SK-N-SH treated with all-trans-retinoic acid at 6 μM for 48 hours (cell line): Measurements from ENCODE around the gene CACNA1G.

Experiments used
- ATAC-seq: fragments of 200-7000 bp; cut with Tn5 transposase; 3 replicates; pipeline ENCODE4 v1.9.1; 2020; ENCODE audit warnings: mild to moderate bottlenecking, moderate library complexity
- ARNTL ChIP-seq: fragments of 450-650 bp; formaldehyde crosslinking; IDR thresholded peaks from 2 replicates; pipeline ENCODE4 v1.5.0; 2020; ENCODE audit warnings: low read depth, mild to moderate bottlenecking, moderate library complexity, borderline replicate concordance
- BACH2 ChIP-seq: fragments of 250-450 bp; sonication (Bioruptor Pico); IDR thresholded peaks from 2 replicates; pipeline ENCODE4 v1.9.0; 2021; ENCODE audit warnings: mild to moderate bottlenecking, borderline replicate concordance
- CSDC2 ChIP-seq: fragments of 250-450 bp; sonication (Bioruptor Pico); IDR thresholded peaks from 2 replicates; pipeline ENCODE4 v1.5.0; 2020; ENCODE audit warnings: mild to moderate bottlenecking, moderate library complexity
- GLIS3 ChIP-seq: fragments of 250-450 bp; sonication (Bioruptor Pico); IDR thresholded peaks from 2 replicates; pipeline ENCODE4 v1.5.0; 2020; ENCODE audit warnings: mild to moderate bottlenecking, moderate library complexity
- ISL1 ChIP-seq: fragments of 250-450 bp; sonication (Bioruptor Pico); IDR thresholded peaks from 2 replicates; pipeline ENCODE4 v2.1.2; 2022; ENCODE audit warnings: mild to moderate bottlenecking, moderate library complexity
- OSR1 ChIP-seq: fragments of 250-450 bp; sonication (Bioruptor Pico); IDR thresholded peaks from 2 replicates; pipeline ENCODE4 v1.8.0; 2022; ENCODE audit warnings: moderate library complexity, mild to moderate bottlenecking, inconsistent platforms
- PPARA ChIP-seq: fragments of 250-450 bp; sonication (Bioruptor Pico); IDR thresholded peaks from 2 replicates; pipeline ENCODE4 v1.5.0; 2020; ENCODE audit warnings: mild to moderate bottlenecking, borderline replicate concordance
- SNAI2 ChIP-seq: fragments of 250-450 bp; sonication (Bioruptor Pico); IDR thresholded peaks from 2 replicates; pipeline ENCODE4 v1.5.0; 2020; ENCODE audit warnings: mild to moderate bottlenecking, moderate library complexity
- TCF4 ChIP-seq: fragments of 250-450 bp; sonication (Bioruptor Pico); IDR thresholded peaks from 2 replicates; pipeline ENCODE4 v1.8.0; 2021; ENCODE audit warnings: mild to moderate bottlenecking, moderate library complexity, borderline replicate concordance
- TOX ChIP-seq: fragments of 250-450 bp; sonication (Bioruptor Pico); IDR thresholded peaks from 2 replicates; pipeline ENCODE4 v1.8.0; 2021; ENCODE audit warnings: mild to moderate bottlenecking, moderate library complexity, borderline replicate concordance
- ZC3H10 ChIP-seq: fragments of 250-450 bp; sonication (Bioruptor Pico); IDR thresholded peaks from 2 replicates; pipeline ENCODE4 v1.5.1; 2021; ENCODE audit warnings: mild to moderate bottlenecking, moderate library complexity
- ZFP3 ChIP-seq: fragments of 250-450 bp; sonication (Bioruptor Pico); IDR thresholded peaks from 2 replicates; pipeline ENCODE4 v1.5.0; 2020; ENCODE audit warnings: mild to moderate bottlenecking, moderate library complexity
- ZFP30 ChIP-seq: fragments of 450-650 bp; formaldehyde crosslinking; IDR thresholded peaks from 2 replicates; pipeline ENCODE4 v1.5.0; 2022; ENCODE audit warnings: mild to moderate bottlenecking, moderate library complexity
- ZNF565 ChIP-seq: fragments of 450-650 bp; formaldehyde crosslinking; conservative IDR thresholded peaks from 2 replicates; pipeline ENCODE4 v1.5.0; 2020; ENCODE audit warnings: low read depth, mild to moderate bottlenecking, moderate library complexity
- ZNF70 ChIP-seq: fragments of 450-650 bp; formaldehyde crosslinking; IDR thresholded peaks from 2 replicates; pipeline ENCODE4 v1.5.0; 2020; ENCODE audit warnings: mild to moderate bottlenecking, moderate library complexity
- ZNF8 ChIP-seq: fragments of 450-650 bp; formaldehyde crosslinking; IDR thresholded peaks from 2 replicates; pipeline ENCODE4 v1.5.0; 2020; ENCODE audit warnings: mild to moderate bottlenecking, moderate library complexity
- TF ChIP-seq, protein P1 (sequence below): fragments of 250-450 bp; sonication (Bioruptor Pico); IDR thresholded peaks from 2 replicates; pipeline ENCODE4 v1.8.0; 2020; ENCODE audit warnings: mild to moderate bottlenecking, moderate library complexity, borderline replicate concordance
- TF ChIP-seq, protein P2 (sequence below): fragments of 250-450 bp; sonication (Bioruptor Pico); IDR thresholded peaks from 2 replicates; pipeline ENCODE4 v1.5.0; 2020; ENCODE audit warnings: mild to moderate bottlenecking, moderate library complexity

Gene CACNA1G

DNA sequence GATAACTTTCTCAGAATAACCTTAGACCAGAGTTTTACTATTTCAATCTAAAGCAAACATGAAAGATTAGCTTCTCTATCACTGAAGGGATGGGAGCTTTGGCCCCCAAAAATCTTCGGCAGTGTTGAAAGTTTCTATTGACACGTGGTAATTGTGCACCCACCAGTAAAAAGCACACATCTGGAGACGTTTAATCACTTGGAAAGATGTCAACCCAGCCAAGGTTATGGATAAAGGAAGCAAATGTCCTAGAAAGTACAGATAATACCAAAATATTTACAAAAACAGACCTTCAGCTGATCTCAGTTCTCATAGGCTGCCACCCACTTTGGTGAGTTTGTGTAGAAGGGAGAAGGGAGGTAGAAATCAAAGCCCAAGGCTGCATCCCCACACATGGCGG is 47.0 kb upstream of the CACNA1G start:
- TF ChIP-seq ZC3H10 (no peak), ZFP3 (CRISPR knock-in tag) (no peak), ISL1 (CRISPR knock-in tag) (no peak), CSDC2 (CRISPR knock-in tag) (no peak)
- TF ChIP-seq, protein P1, sequence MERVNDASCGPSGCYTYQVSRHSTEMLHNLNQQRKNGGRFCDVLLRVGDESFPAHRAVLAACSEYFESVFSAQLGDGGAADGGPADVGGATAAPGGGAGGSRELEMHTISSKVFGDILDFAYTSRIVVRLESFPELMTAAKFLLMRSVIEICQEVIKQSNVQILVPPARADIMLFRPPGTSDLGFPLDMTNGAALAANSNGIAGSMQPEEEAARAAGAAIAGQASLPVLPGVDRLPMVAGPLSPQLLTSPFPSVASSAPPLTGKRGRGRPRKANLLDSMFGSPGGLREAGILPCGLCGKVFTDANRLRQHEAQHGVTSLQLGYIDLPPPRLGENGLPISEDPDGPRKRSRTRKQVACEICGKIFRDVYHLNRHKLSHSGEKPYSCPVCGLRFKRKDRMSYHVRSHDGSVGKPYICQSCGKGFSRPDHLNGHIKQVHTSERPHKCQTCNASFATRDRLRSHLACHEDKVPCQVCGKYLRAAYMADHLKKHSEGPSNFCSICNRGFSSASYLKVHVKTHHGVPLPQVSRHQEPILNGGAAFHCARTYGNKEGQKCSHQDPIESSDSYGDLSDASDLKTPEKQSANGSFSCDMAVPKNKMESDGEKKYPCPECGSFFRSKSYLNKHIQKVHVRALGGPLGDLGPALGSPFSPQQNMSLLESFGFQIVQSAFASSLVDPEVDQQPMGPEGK (CRISPR knock-in tag) = no peak
- TF ChIP-seq, protein P2, sequence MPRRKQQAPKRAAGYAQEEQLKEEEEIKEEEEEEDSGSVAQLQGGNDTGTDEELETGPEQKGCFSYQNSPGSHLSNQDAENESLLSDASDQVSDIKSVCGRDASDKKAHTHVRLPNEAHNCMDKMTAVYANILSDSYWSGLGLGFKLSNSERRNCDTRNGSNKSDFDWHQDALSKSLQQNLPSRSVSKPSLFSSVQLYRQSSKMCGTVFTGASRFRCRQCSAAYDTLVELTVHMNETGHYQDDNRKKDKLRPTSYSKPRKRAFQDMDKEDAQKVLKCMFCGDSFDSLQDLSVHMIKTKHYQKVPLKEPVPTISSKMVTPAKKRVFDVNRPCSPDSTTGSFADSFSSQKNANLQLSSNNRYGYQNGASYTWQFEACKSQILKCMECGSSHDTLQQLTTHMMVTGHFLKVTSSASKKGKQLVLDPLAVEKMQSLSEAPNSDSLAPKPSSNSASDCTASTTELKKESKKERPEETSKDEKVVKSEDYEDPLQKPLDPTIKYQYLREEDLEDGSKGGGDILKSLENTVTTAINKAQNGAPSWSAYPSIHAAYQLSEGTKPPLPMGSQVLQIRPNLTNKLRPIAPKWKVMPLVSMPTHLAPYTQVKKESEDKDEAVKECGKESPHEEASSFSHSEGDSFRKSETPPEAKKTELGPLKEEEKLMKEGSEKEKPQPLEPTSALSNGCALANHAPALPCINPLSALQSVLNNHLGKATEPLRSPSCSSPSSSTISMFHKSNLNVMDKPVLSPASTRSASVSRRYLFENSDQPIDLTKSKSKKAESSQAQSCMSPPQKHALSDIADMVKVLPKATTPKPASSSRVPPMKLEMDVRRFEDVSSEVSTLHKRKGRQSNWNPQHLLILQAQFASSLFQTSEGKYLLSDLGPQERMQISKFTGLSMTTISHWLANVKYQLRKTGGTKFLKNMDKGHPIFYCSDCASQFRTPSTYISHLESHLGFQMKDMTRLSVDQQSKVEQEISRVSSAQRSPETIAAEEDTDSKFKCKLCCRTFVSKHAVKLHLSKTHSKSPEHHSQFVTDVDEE (CRISPR knock-in tag) = no peak
- ATAC-seq = no peak

DNA sequence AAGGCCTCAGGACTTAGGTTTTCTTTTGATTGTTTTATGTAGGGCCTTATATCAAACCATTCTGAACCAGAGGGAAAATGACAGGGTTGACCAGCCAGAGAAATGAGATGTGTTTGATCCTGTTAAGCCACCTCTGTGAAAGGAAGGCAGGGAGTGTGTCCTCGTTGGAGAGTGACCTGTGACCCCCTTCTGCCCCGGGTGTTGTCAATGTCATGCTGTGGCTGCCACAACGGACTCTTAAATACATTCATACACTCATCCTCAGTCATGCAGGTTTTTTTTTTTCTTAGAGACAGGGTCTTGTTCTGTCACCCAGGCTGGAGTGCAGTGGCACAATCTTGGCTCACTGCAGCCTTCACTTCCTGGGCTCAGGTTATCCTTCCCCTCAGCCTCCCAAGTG is 46.1 kb upstream of the CACNA1G start:
- TF ChIP-seq ZFP3 (CRISPR knock-in tag) (no peak), BACH2 (CRISPR knock-in tag) (no peak), TCF4 (CRISPR knock-in tag) (no peak), ZFP30 (CRISPR knock-in tag) (no peak), ISL1 (CRISPR knock-in tag) (no peak), ZC3H10 (no peak), TOX (CRISPR knock-in tag) (no peak), GLIS3 (CRISPR knock-in tag) (no peak), OSR1 (CRISPR knock-in tag) (no peak), ZNF70 (CRISPR knock-in tag) (no peak), SNAI2 (CRISPR knock-in tag) (no peak), ZNF565 (no peak)
- TF ChIP-seq, protein P1 (CRISPR knock-in tag) = no peak
- TF ChIP-seq, protein P2 (CRISPR knock-in tag) = no peak
- ATAC-seq = no peak

DNA sequence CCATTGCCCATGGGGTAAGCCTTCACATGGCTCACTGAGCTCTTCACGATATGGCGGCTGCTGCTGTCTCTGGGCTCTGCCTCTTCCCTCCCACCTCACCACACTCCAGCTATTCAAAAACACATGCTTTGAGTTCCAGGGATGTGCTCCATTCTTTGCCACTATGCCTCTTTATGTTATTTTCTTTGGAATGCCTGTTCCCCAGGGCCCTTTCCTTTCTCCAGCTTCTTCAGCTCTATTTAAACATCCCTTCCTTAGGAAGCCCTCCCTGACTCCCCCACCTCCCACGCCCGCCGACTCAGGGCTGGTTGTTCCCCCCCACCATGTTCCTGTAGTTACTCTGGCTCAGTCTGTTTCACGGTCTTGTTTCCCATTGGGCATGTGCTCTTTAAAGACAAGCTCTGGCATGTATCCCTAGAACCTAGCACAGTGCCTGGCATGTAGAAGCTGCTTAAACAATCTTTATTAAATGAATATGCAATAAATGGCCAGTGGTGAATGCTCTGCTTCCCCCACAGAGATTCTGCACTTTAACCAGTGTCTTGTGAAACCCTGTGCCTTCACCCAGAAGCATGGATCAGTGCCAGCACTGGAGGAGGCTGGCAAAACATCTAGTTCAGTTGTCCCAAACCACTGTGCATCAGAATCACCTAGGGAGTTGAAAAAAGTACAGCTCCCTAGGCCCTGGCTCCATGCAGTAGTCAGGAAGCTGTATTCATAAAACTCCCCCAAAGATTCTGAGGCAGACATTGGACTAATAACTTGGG is 45.4 kb upstream of the CACNA1G start:
- peak; percentile 15; the same call in 1 of the 3 replicates for ATAC-seq
- TF ChIP-seq GLIS3 (CRISPR knock-in tag) = no peak
- no peak for TF ChIP-seq PPARA (CRISPR knock-in tag)
- TF ChIP-seq TCF4 (CRISPR knock-in tag) = no peak
- no peak for TF ChIP-seq ZFP3 (CRISPR knock-in tag)
- no peak for TF ChIP-seq TOX (CRISPR knock-in tag)
- TF ChIP-seq ZNF70 (CRISPR knock-in tag) = no peak
- no peak for TF ChIP-seq ZNF8 (CRISPR knock-in tag)

DNA sequence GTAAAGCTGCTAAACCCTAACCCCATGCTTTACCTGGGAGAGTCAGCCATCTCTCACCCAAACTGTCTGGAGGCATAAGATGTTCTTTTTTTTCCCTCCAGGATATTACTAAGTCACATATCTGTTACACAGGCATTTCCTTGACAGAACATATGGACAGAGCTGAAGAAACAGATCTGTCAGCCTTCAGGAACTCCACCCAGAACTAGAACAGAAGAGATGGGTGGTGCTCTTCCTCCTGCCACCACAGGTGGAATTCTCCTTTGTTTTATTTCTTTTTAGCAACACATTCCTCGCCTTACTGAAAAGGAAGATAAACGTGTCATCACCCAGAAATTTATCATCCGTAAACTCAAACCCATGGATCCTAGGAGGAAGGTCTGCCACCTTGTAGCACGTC is 43.5 kb upstream of the CACNA1G start:
- no peak for ATAC-seq
- no peak for TF ChIP-seq BACH2 (CRISPR knock-in tag)
- TF ChIP-seq ZFP3 (CRISPR knock-in tag) = no peak
- no peak for TF ChIP-seq ZFP30 (CRISPR knock-in tag)
- TF ChIP-seq ARNTL (CRISPR knock-in tag) = no peak
- no peak for TF ChIP-seq CSDC2 (CRISPR knock-in tag)
- TF ChIP-seq, protein P2 (CRISPR knock-in tag) = no peak
- TF ChIP-seq SNAI2 (CRISPR knock-in tag) = no peak
- TF ChIP-seq PPARA (CRISPR knock-in tag) = no peak
- TF ChIP-seq ZNF8 (CRISPR knock-in tag) = no peak
